Raji (cell line): ENCODE measurements around the gene DOLPP1.

Experiments used
- POLR2A ChIP-seq: IDR thresholded peaks from 2 replicates; pipeline ENCODE4 v1.6.1; 2011; ENCODE audit warnings: low read depth, low read length, control low read depth; ENCODE audit not compliant: insufficient read depth

DOLPP1 gene

DNA sequence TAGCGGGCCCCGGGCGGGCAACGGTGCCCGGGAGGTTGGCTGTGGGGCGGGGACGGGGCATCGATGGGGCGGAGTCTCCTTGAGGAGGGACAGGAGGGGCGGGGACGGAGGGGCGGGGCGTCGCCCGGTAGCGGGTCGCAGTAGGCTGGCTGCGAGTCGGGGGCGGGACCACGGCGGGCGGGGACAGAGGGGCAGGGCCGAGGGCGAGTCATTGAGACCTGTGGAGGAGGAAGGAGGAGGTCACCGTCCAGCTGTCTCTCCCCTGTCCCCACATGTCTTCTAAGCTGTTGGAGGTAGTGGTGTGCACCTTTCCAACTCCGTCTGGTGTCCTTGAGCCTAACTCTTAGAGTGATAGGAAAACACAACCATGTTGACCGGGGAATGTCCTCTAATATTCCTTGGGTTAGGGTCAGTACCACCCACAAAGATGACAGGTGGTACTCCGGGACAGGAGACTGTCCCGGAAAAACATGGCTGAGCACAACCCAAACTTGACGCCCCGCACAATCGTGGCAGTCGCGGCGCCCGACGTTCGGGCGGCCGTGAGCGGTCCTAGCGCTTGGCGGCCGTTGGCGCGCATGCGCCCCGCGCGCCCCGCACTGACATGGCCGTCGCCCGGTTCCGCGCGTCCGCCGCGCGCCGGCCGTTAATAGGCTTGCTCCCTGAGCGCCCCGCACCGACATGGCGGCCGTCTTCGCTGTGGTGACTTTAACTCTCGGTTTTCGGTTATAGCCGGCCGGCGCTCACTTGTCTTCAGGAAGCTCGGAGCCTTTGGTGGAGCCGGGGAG lies 30.0 kb downstream of the DOLPP1 start, which contains the start of the genes CRAT and PTPA:
CRAT (minus strand) TSS at position 54 of the 788 bp plus-strand sequence. CDS start 284 bp downstream, outside the sequence.
PTPA (plus strand) TSS at position 676 of the 788 bp plus-strand sequence. CDS start 186 bp downstream, outside the sequence.
- peak; percentile 99 for TF ChIP-seq POLR2A

DNA sequence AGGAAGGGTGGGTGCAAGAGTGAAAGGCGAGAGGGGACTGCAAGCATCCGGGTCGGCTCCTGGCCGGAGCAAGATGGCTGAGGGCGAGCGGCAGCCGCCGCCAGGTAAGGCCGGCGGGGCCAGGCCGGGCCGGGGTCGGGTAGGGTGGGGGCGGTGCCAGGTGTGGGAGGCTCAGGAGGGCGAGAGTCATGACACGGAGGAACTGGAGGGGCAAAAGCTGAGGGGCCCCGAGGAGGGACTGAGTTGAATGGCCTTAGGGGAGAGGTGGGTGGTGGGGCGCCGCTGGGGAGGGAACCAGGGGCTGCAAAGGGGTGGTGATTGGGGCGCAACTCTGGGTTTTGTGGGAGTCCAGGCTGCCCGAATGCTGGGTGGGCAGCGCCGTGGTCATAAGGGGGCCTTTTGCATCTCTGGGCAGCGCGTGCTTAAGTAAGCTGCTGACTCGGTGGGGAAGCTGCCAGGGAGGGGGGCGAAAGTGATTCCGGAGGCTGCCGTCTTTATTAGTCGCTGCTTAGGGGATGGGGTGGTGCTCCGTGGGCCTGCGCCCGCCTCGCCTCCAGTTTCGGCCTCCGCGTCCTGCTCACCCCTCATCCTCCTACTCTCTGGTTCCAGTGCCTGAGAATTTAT lies 30.7 kb downstream of the DOLPP1 start:
- TF ChIP-seq POLR2A, result no peak

DNA sequence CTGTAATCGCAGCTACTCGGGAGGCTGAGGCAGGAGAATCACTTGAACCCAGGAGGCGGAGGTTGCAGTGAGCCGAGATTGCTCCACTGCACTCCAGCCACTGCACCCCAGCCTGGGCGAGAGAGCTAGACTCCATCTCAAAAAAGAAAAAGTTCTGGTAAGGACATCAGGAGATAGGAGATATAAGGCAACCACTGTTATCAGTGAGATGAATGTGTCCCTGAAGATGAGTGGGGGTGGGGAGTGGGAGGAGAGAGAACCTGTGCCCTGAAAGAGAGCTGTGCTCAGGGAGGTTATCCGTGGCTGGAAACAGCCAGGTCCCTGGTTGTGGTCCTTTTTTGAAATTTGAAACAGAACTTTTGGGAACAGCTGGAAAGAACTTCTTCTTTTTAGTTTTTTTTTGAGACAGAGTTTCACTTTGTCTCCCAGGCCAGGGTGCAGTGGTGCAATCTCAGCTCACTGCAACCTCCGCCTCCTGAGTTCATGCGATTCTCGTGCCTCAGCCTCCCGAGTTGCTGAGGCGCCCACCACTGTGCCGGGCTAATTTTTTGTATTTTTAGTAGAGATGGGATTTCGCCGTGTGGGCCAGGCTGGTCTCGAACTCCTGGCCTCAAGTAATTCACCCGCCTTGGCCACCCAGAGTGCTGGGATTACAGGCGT lies 32.9 kb downstream of the DOLPP1 start:
- TF ChIP-seq POLR2A, result no peak

DNA sequence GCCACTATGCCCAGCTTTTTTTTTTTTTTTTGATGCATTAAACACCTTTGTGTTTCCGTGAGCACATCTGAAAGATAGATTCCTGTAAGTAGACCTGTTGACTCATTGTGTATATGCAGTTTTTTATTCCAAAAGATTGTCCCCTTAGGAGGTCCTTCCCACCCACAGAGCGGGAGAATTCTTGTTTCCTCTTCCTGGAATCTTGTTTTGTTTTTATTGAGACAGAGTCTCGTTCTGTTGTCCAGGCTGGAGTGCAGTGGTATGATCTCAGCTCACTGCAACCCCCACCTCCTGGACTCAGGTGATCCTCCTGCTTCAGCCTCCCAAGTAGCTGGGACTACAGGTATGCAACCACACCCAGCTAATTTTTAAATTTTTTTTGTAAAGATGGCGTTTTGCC lies 37.9 kb downstream of the DOLPP1 start:
- no peak for TF ChIP-seq POLR2A

DNA sequence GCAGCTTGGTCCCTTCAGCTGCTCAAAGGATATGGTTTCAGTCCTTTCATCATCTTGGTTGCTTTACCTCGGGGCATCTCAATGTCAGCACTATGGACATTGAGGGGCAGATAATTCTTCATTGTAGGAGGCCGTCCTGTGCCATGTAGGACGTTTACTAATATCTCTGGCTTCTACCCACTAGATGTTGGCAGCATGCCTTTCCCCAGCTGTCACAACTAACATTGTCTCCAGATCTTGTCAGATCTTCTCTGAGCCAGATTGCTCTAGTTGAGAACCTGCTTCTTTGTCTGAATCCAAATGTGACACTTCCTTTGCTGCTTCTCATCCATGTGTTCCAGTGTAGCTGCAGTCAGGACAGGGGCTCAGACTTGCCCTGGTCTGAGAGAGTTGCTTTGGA lies 40.6 kb downstream of the DOLPP1 start:
- no peak for TF ChIP-seq POLR2A

DNA sequence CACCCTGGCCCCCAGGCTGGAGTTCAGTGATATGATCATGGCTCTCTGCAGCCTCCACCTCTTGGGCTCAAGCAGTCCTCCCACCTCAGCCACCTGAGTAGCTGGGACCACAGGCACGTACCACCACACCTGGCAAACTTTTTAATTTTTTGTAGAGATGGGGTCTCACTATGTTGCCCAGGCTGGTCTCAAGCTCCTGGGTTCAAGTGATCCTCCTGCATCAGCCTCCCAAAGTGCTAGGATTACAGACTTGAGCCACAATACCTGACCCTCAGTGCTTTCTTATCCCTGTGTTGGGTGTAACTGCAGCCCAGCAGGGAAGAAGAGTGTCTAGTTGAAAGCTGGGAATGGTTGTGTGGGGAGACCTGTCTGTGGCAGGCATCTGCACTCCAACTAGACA lies 41.2 kb downstream of the DOLPP1 start:
- no peak for TF ChIP-seq POLR2A

DNA sequence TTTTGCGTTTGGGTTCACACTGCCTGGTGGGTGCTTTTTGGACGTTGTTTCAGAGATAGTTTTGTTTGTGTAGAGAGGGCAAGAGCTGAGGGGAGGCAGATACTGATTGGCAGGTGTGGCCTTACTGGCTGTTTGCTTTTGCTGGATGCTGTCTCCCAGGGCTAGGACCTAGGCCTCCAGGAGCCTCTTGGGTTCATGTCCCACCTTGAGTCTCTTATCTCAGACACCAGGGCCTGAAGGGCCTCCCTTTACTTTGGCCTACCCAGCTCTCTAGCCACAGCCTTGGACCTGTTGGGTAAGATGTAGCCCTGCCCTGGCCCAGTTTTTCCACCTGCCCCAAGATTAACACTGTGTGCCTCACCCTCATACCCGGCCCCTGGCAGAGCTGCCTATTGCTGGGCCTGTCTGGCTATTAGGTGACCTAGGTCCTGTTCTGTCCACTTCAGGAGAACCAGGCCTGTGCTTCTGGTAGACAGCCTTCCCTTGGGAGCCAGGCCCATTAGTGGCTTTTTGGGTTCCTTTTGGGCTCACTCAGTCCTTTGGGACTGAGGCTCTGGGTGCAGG lies 43.7 kb downstream of the DOLPP1 start:
- no peak for TF ChIP-seq POLR2A

DNA sequence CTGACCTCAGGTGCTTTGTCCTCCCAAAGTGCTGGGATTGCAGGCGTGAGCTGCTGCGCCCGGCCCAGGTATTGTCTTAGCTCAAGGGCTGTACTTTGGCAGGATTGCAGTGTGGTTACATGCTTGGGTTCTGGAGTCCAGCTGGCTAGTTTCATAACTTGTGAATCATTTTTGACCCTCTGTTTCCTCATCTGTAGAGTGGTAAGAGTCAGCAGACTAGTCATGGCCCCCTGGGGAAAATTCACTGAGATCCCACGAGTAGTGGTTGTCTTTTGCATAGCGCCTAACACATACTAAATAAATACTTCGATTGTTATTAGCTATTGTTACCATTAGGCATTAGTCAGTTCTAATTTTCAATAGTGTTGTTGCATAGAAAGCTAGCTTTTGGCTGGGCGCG lies 44.6 kb downstream of the DOLPP1 start:
- TF ChIP-seq POLR2A, result no peak

DNA sequence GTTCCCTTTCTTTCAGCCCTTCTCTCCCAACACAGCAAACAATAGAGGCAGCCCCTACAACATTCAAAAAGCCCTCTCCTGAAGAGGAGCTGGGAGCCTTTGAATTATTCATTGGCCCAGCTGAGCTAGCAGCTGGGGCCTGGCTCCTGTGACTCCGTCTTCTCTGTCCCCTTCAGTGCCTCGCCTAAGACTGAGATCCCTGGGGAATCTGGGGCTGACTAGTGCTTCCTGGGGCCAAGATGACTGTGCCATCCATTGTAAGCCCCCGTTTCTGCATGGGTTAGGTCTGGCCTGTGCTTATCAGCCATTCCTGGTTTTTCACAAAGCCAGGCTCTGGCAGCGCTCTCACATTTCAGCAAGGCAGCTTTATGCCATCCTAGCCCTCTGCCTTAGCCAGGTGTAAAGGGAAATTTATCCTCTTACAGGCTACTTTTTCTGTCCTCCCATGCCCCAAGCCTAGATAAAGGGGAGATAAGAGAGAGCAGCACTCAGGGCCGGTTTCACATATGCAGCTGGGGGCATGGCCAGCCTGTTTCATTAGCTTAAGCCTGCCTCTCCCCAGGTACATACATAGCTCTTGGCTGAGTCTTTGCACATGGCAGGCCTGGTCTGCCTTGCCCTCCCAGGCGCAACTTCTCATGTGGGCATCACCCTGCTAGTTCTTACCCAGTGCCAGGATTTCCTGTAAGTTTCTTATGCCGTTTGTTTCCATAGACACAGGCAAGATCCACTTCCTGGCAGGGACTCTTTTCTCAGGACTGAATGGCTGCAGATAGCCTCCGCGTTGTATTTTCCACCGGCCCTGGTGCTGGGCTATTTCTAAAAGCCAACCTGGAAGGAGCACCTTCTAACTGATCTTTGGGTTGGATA lies 46.1 kb downstream of the DOLPP1 start:
- TF ChIP-seq POLR2A, result no peak

DNA sequence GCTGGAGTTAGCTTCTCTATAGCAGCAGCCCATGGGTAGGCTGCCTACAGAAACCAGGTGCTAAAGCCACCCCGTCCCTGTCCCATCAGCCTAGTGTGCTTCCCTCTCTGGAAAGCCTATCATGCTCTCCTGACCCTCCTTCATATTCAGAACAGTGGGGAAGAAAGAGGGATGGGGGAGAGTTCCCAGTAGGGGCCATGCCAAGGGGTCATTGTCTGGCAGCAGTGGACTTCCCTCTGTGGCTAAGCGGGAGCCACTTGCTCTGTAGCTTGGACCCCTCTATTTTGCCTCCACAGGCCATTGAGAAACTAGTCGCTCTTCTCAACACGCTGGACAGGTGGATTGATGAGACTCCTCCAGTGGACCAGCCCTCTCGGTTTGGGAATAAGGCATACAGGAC lies 47.8 kb downstream of the DOLPP1 start:
- TF ChIP-seq POLR2A, result no peak

DNA sequence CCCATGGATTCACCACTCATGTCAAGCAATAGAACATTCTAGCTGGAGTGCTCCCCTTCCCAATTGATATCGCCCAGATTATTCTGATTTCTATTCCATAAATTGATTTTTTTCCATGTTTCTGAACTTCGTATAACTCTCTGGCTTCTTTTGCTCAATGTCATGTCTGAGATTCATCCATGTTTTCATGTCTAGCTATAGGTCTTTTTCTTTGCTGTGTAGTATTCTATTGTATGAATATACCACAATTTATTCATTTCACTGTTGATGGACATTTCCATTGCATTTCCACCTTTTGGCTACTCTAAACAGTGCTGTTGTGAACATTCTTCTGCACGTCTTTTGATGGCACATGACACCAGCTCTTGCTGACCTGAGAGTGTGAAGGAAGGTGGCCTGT lies 49.9 kb downstream of the DOLPP1 start:
- TF ChIP-seq POLR2A, result no peak

DNA sequence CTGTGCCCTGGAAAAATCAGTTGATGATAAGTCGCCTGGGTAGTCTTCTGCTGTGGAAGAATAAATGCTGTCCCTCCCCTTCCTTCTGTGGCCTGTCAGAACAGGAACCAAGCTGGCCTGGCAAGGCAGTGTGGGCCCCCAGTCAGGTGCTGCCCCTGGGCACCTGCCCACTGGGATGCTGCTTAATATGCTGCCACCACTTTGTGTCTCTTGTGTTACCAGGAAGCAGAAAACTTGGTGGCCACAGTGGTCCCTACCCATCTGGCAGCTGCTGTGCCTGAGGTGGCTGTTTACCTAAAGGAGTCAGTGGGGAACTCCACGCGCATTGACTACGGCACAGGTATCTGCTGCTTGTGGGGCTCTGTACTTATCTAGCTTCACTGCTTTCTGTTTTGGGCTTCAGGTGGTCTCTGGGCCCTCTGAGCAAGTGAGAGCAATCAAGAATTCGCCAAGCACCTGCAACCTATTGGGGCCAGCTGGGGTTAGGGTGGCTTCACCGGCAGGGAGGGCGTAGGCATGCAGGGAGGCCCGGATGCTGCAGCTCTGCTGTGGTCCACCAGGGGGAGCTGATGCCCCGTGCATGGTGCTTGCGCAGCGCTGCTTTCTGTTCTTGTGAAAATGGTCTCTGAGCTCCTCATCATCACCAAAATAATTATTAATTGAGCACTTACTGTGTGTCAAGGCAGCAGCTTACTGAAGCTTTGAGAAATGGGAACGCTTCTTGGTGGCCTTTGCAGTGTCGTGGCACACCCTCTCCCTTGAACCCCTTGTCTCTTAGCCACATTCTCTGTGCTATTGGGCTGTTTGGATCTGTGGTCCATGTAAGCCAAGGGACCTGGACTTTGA lies 50.6 kb downstream of the DOLPP1 start:
- TF ChIP-seq POLR2A, result no peak

DNA sequence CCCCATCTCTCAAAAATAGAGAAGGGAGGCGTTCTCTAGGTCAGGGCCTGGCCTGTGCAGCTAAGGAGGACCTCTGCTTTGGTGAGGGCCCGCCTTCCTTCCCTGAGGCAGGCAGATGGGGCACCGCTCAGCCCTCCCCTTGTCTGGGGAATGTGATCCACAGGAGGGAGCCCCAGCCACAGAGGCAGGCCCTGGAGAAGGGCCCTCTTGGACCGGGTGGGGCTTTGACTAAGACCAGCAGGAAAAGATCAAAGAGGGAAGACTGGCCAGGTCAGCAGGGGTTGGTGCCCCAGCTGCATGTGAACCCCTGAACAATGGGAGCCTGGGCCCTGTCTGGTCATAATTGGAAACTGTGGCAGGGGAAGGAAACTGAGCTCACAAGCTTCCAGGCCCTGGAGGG lies 52.2 kb downstream of the DOLPP1 start:
- TF ChIP-seq POLR2A, result no peak

DNA sequence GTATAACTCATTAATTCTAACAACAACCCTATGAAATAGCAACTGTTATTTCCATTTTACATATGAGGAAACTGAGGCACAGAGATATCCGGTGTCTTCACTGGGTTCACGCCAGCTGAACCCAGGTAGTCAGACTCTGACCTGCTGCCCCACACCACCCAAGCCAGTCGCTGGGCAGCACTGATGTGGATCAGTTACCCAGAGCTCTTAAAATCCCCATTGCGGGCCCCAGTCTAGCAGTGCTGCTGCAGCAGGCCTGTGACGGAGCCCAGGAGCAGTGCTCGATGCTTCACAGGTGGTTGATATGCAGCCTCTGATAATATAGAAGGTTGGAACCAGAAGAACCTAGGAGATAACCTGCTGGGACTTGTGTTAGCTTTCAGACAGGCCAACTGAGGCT lies 54.6 kb downstream of the DOLPP1 start:
- no peak for TF ChIP-seq POLR2A
